GM18507 (cell line): ENCODE measurements around the gene KIF3C.
"Not testable (repeated sequence)": the region's sequence is repeated elsewhere in the genome, so short reads cannot be mapped to it uniquely, and the experiment has no call there.

Source experiments
- DNase-seq: peaks from one replicate; pipeline ENCODE4 v3.0.0; 2011; ENCODE audit warnings: low read depth; ENCODE audit not compliant: insufficient read length; ENCODE audit errors: extremely low spot score
- FAIRE-seq: peaks from 2 replicates; lab custom pipeline; 2011; peaks lifted over from hg19 to GRCh38; lab: Jason Lieb, UNC

KIF3C gene

DNA sequence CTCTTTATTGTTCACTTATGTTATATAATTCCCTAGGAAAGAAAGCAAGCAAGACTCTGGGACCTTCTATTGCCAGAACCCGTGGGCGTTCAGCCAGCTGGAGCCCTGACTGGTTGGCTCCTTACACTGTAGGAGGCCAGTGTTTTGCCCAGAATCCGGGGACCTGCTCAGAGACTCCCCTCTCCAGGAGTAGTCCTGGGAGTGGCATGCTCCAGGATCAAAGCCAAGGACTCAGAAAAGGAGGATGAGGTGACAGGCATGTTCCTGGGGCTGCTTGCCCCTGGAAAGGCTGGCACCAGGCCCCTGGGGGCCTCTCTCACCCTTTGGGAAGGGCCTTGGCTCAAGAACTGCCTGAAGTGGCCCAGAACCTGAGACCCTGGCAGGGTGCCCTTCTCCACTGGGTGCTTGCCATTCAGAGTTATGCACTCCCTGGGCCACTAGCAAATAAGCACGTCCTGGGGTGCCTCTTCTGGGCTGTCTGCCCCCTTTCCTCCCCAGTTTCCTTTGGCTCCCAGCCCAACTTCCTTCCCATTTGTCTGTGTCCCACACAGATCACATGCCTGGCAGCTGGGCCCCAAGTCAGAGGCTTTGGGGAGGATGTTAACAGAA, 19.6 kb upstream of the KIF3C start:
- no peak for DNase-seq
- FAIRE-seq: no peak

DNA sequence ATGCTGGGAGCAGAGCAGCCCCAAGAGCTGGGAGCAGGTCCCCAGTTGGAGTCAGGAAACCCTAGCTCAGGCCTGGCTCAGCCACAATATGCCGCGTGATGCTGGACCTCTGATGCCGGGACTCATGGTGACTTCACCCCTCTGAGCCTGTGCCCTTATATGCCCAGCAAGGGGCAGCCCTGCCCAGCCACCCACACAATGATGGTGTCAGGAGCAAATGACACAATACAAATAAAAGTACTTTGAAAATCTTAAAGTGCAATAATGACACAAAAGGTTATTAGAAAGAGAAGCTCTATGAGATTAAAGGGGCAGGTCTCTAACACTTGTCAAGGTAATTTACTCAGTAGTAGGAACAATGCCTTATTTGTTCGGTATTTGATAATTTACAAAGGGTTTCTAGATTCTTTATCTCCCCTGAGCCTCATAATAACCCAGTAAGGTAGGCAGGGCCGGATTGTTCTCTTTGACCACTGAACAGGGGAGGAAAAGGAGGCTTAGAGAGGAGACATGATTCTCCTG, 18.3 kb upstream of the KIF3C start:
- no peak for DNase-seq
- FAIRE-seq: no peak

DNA sequence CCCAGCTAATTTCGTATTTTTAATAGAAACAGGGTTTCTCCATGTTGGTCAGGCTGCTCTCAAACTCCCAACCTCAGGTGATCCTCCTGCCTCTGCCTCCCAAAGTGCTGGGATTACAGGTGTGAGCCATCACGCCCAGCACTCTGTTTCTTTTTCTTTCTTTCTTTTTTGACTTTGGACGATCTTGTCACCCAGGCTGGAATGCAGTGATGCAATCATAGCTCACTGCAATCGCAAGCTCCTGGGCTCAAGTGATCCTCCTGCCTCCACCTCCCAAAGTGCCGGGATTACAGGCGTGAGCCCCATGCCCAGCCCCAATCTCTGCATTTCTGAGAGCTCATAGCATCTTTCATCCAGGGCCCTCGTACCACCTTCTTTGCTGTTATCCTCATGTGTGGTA, 17.1 kb upstream of the KIF3C start:
- FAIRE-seq: not testable (repeated sequence)

GRCh38 chr2:25998816-25999383, 16.6 kb upstream of the KIF3C start:
- not testable (repeated sequence) for FAIRE-seq, DNase-seq

More for the DNA sequence above, 17.1 kb upstream of the KIF3C start:
- DNase-seq: not testable (repeated sequence)

DNA sequence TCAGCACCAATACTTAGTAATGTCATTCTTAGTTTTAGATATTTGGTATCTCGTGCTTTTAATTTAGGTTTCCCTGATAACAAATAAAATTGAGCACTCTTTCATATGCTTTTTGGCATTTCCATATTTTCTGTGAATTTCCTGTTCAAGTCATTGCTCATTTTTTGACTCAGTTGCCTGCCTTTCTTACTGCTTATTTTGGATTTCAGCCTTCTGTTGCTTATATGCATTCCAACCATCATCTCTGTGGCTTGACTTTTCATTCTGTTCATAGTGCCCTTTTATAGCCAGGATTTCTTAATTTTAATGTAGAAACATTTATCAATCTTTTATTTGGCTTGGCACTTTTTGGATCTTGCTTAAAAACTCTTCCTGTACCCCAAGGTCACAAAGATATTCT, 14.5 kb upstream of the KIF3C start:
- no peak for DNase-seq
- FAIRE-seq: no peak

DNA sequence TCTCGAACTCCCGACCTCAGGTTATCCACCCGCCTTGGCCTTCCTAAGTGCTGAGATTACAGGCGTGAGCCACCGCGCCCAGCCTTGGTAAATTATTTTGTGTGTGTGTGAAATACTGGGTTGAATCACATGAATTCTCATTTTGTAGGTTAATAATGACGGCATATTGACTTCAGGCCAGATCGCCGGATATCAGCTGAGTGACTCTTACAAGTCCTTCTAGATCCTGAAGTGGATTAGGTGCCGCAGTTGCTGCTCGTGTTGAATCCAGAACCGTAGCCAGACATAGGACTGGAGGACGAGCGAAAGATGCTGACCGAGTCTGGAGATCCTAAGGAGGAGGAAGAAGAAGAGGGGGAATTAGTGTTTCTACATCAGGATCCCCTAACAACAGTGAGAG, 12.2 kb upstream of the KIF3C start:
- FAIRE-seq (no peak), DNase-seq (no peak)

DNA sequence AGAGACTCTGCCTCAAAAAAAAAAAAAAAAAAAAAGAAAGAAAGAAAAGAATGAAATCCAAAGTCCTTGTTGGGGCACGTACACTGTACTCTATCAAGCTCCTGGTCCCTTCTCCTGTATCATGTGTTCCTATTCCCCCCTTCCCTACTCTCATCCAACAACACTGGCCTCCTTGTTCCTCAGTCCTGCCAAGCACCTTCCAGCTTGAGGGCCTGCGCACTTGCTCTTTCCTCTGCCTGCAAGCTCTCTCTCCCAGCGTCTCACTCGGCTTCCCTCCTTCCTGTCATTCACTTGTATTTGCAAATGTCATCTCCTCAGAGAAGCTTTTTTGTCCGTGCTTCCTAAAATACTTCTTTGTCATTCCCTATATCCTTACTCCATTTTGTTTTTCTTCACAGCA, 10.8 kb upstream of the KIF3C start:
- FAIRE-seq: no peak

DNA sequence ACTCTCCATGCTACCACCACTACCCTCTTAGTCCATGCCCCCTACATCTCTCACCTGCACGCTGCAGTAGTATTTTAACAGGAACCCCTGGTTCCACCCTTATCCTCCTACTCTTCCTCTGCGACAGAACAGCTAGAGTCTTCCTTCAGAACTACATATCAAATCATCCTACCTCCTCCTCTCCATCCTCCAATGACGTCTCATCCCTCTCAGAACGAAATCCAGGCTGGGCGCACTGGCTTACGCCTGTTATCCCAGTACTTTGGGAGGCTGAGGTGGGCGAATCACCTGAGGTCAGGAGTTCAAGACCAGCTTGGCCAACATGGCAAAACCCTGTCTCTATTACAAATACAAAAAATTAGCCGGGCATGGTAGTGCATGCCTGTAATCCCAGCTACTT, 10.3 kb upstream of the KIF3C start:
- FAIRE-seq (no peak), DNase-seq (no peak)

More for the DNA sequence above, 10.8 kb upstream of the KIF3C start:
- no peak for DNase-seq

GRCh38 chr2:25991965-25992364, 9.7 kb upstream of the KIF3C start:
- DNase-seq: no peak

GRCh38 chr2:25989154-25989553, 6.9 kb upstream of the KIF3C start:
- no peak for DNase-seq

More at GRCh38 chr2:25991965-25992364, 9.7 kb upstream of the KIF3C start:
- no peak for FAIRE-seq

DNA sequence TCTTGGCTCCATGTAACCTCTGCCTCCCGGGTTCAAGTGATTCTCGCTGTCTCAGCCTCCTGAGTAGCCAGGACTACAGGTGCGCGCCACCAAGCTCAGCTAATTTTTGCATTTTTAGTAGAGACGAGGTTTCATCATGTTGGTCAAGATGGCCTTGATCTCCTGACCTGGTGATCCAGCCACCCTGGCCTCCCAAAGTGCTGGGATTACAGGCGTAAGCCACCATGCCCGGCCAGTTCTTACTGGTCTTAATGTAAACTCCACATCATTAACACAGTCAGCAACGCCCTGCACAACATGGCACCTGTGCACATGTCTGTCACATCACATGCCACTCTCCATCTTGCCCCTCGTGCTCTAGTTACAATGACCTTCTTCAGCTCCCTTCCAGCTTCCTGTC, 5.8 kb upstream of the KIF3C start:
- DNase-seq (no peak), FAIRE-seq (no peak)

More at GRCh38 chr2:25989154-25989553, 6.9 kb upstream of the KIF3C start:
- FAIRE-seq: no peak

- DNase-seq (no peak), FAIRE-seq (no peak)
These were observed 1.4 kb upstream of the KIF3C start for GRCh38 chr2:25983735-25984134.

DNA sequence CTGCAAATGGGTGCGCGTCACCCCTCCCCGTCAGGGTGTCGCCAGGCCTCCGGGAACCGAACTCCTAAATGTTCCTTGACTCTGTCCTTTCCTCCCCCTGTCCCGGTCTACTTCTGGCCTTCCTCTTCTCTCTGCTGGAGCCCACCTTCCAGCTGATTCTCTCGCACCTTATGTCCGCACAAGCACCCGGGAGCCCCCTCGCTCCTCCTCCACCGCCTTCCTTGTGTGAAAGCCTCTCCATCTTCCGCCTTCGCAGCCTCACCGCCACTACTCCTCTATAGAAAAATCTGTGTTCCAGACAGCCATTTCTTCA, 627 bp upstream of the KIF3C start:
- no peak for DNase-seq
- no peak for FAIRE-seq

- DNase-seq (no peak), FAIRE-seq (no peak)
These were observed 563 bp downstream of the KIF3C start for GRCh38 chr2:25981596-25982272.

- no peak for DNase-seq
- no peak for FAIRE-seq
These were observed 1.3 kb downstream of the KIF3C start for GRCh38 chr2:25980951-25981350.

GRCh38 chr2:25980076-25980887, 2.0 kb downstream of the KIF3C start:
- DNase-seq (no peak), FAIRE-seq (no peak)

DNA sequence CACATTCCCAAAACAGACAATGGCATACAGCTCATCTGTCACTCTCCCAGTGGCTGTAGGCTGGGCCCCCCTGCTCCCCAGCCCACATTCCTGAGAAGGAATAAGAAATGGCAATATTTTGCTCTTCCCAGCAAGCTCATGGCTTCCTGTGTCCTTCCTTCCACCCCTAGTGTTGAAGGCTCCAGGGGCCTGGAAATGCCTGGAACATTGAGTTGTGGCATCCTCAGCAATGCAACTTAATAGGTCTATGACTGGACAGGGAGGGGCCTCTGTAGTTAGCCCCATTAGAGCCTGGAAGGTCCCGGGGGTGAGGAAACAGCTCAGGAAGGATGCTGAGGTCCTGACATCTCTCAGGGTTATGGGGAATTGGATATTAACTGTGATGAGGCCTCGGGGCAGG, 3.3 kb downstream of the KIF3C start:
- FAIRE-seq: no peak
- no peak for DNase-seq

DNA sequence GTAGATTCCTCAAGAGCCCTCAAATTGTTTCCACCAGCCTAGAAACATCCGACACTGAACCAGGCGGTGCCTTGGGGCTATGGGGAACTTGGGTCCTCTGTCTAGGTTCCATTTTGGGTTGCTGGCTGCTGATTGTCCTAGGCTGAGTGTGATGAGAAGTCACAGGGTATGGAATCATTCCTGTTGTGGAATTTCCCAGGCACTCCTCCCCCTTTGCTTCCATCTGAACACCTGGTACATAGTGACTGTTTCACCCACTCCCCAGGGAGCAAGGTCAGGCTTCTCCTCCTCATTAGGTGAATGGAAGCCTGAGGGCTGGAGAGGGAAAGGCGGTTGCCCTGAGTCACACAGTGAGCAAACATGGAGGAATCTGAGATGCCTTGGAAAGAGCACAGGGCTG, 4.5 kb downstream of the KIF3C start:
- FAIRE-seq: no peak
- no peak for DNase-seq

DNA sequence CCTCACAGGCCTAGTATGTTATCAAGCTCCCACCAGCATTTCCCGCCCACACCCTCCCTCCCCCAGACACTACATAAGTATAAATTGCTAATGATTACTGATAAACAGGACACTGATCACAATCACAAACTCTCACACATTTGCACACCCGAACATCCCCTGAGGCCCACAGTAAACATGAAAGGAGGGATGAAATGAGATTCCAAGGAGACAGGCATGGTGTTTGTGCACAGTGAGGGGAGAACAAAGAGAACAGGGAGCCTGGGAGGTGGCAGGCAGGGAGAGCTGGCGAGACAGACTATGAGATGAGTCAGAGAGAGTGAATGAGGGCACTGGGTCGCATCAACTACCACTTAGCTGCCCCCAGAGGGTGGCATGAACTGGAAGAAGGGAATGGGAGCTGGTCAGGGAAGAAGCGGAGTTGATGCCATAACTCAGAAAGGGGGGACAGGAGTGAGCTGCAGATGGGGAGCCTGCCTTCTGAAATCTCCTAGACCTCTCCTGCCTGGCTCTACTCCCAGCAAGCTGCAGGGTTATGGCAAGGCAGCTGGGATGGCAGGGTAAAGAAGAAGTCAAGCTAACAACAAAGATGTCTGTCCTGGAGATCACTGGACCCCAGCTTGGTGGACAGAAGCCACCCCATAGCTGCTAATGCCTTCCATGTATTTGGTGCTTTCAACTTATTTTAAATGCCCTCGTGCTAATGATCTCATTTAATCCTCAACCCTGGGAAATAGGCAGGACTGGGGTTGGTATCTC, 5.1 kb downstream of the KIF3C start:
- no peak for DNase-seq
- no peak for FAIRE-seq
